GM10266 (cell line): ENCODE measurements around the gene OR56A3.

Experiments
- DNase-seq: peaks from one replicate; pipeline ENCODE4 v3.0.0; 2012; ENCODE audit errors: extremely low spot score
- CTCF ChIP-seq: IDR thresholded peaks from 2 replicates; pipeline ENCODE4 v1.5.1; 2012; ENCODE audit warnings: mild to moderate bottlenecking, low read depth; ENCODE audit not compliant: control insufficient read depth, insufficient read depth; ENCODE audit errors: missing control alignments

Gene OR56A3

GRCh38 chr11:5994791-5995190 lies 52.7 kb downstream of the OR56A3 start:
- DNase-seq, result no peak
- no peak for TF ChIP-seq CTCF
